ENCODE measurements around the gene TIMM44.

TIMM44 gene, protein sequence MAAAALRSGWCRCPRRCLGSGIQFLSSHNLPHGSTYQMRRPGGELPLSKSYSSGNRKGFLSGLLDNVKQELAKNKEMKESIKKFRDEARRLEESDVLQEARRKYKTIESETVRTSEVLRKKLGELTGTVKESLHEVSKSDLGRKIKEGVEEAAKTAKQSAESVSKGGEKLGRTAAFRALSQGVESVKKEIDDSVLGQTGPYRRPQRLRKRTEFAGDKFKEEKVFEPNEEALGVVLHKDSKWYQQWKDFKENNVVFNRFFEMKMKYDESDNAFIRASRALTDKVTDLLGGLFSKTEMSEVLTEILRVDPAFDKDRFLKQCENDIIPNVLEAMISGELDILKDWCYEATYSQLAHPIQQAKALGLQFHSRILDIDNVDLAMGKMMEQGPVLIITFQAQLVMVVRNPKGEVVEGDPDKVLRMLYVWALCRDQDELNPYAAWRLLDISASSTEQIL

GRCh38 chr19:7943444-7944176 lies at the start of gene TIMM44:
Gene TIMM44 (minus strand): TSS chr19:7943666. CDS start chr19:7943651, 15 bp downstream.
- peak; percentile 99 for DNase-seq

- DNase-seq = no peak
These were observed 49.1 kb upstream of the TIMM44 start for GRCh38 chr19:7992575-7992974.

GRCh38 chr19:7989071-7989575 lies 45.7 kb upstream of the TIMM44 start:
- no peak for DNase-seq

DNA sequence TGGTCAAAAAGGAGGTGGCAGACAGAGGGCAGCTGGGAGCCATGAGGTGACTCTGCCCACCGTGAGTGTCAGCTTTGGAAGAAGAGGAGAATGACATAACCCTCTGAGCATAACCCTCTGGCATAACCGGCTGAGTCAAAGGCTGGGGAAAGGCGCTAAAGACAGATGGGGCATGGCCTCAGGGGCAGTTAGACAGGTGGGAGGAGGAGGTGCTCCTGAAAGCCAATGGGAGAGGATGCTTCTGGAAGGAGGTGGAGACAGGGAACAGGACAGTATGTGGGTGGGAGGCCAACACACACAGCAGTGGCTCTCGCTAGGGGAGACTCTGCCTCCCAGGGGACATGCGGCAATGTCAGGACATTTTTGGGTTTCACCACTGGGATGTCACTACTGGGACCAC lies 44.8 kb upstream of the TIMM44 start:
- no peak for DNase-seq

- no peak for DNase-seq
These were observed 43.8 kb upstream of the TIMM44 start for GRCh38 chr19:7987114-7987768.

GRCh38 chr19:7986321-7987113 lies 43.1 kb upstream of the TIMM44 start:
- DNase-seq = no peak

DNA sequence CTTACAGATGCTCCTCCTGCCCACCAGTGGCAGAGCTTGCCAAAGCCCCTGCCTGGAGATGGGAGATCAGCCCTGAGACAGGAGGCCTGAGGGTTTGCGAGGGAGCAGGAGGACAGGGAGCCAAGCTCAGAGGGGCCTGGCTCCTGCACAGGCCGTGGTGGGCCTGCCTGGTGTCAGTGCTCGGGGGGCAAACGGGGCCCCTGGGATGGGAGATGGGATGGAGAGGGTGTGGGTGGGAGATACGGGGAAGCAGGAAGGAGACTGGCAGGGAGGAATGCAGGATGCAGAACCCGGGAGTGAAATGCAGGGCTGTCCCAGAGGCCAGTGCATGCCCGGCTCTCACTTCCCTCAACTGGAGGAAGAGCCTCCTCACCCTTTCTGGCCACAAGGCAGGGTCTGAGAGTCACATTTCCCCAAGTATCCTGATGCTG lies 42.0 kb upstream of the TIMM44 start:
- no peak for DNase-seq

- DNase-seq = no peak
These were observed 40.8 kb upstream of the TIMM44 start for GRCh38 chr19:7983995-7984837.

GRCh38 chr19:7983286-7983950 lies 40.0 kb upstream of the TIMM44 start:
- DNase-seq = no peak

DNA sequence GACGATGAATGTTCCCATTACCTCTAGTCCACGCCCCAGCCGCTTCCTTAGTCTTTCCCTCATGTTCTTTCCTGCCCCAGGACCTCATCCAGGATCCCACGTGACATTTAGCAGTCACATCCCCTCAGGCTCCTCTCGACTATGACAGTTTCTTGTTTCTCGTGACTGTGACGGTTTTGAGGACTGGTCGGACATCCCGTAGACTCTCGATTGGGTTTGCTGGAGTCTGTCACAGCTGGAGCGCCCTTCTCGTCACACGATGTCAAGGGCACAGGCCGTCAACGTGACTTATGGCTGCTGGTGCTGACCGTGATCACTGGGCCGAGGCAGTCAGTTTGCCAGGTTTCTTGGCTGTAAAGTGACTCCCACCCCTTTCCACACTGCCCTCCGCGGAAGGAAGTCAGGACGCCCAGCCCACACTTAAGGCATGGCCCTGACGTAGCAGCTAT lies 39.2 kb upstream of the TIMM44 start:
- DNase-seq = no peak

GRCh38 chr19:7982103-7982502 lies 38.6 kb upstream of the TIMM44 start:
- DNase-seq = no peak

- DNase-seq = no peak
These were observed 38.2 kb upstream of the TIMM44 start for GRCh38 chr19:7981661-7982060.

- no peak for DNase-seq
These were observed 37.7 kb upstream of the TIMM44 start for GRCh38 chr19:7981199-7981598.

GRCh38 chr19:7980635-7981121 lies 37.2 kb upstream of the TIMM44 start:
- DNase-seq = no peak

DNA sequence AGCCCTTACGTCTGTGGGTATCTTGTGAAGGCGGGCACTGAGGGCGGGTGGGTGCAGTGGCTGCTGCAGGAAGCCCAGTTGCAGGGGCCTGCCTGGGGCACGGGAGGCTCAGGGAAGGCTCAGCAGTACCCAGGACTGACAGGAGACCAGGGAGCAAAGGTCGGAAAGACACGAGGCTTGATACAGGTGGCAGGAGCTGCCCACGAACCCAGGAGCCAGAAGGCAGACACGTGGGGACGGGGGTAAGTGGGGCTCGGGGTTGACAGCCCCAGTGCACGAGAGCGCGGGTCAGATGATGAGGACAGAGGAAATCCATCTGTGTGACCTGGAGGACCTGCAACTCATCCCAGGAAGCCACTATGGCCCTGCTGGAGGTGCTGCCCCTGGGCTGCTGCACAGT lies 36.7 kb upstream of the TIMM44 start:
- DNase-seq = no peak

GRCh38 chr19:7979559-7979958 lies 36.1 kb upstream of the TIMM44 start:
- DNase-seq = no peak

- DNase-seq = no peak
These were observed 35.5 kb upstream of the TIMM44 start for GRCh38 chr19:7979011-7979410.

GRCh38 chr19:7978179-7978825 lies 34.8 kb upstream of the TIMM44 start:
- no peak for DNase-seq

DNA sequence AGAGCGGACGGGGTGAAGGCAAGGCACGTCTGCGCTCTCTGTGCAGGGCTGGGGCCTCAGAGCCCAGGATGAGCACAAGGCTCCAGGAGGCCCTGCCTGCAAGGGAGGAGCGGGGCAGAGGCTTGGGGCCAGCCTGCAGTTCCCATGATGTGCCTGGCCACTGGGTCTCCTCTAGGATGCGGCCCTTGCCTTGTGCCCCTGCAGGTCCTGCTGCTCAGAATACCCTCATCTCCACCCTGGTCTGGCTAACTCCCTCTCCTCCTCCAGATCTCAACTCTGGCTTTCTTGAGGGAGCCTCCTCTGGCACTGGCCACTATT lies 34.2 kb upstream of the TIMM44 start:
- DNase-seq = no peak

DNA sequence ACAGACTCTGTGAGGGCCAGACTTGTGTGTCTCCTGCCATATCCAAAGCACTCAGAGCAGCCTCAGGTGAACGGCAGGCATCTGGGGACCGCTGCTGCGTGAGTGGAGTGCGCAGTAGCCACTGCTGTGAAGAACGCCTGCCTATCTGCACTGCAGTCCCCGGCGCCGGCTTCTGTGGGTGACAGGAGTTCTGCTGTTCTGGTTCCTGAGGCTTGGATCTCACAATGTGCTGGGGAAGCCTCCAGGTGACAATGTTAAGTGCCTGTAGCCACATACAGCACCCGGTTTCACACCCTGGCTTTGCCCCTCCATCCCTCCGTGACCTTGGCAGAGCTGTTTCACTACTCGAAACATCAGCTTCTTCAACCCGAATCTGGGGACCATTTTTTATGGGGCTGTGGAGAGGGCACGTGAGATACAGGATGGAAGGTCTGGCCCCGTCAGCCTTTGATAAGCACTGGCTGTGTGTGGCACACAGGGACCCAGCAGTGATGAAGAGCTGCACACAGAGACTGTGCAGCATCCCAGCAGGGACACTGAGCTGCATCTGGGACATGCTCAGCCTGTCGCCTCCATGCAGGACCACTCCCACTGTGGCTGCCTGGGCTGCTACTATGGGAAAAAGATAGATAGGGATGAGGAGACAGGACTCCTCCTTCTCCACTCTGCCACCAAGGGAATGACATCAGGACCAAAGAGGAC lies 33.7 kb upstream of the TIMM44 start:
- DNase-seq = no peak

Data from stimulated activated naive CD4-positive, alpha-beta T cell treated with Interleukin-2 at 50 U/mL for 16 hours (primary cell).